CD14-positive monocyte (primary cell): ENCODE results near the gene CCR4. TPM values are rescaled to one million over a fixed set of nuclear protein-coding genes. Genes with fewer than 3 reads are reported as not detected.

ENCODE experiments used
- DNase-seq, 3 donors: peaks; one replicate each; pipeline ENCODE4 v3.0.0-alpha.2; 2011 to 2022
- H2AFZ ChIP-seq: 2 replicates; pipeline ENCODE4 v1.6.0; 2012; ENCODE audit warnings: mild to moderate bottlenecking, low read depth, low read length, inconsistent platforms; ENCODE audit not compliant: insufficient read depth, poor library complexity, severe bottlenecking
- H3K27ac ChIP-seq, 2 donors: 1 replicate in 1 of 2; 2 replicates in 1 of 2; pipeline ENCODE4 v1.5.1; 2012 to 2013; ENCODE audit warnings: low read length in 2 of 2, control low read depth in 1 of 2, inconsistent platforms in 1 of 2, low read depth in 1 of 2, mild to moderate bottlenecking in 1 of 2
- H3K27me3 ChIP-seq, 2 donors: one replicate each; pipeline versions ENCODE4 v1.6.0 to v1.6.1; 2011 to 2013; ENCODE audit warnings: low read length in 2 of 2; ENCODE audit not compliant: control insufficient read depth in 2 of 2, insufficient read depth in 2 of 2
- H3K36me3 ChIP-seq, 2 donors: replicated peaks in 1 of 2; 1 replicate in 1 of 2; 2 replicates in 1 of 2; pipeline versions ENCODE4 v1.5.1 to v1.6.1; 2012 to 2013; ENCODE audit warnings: low read length in 2 of 2, control low read depth in 1 of 2, inconsistent platforms in 1 of 2, mild to moderate bottlenecking in 1 of 2; ENCODE audit not compliant: insufficient read depth in 2 of 2, control insufficient read depth in 1 of 2
- H3K4me1 ChIP-seq, 2 donors: 1 replicate in 1 of 2; 2 replicates in 1 of 2; pipeline versions ENCODE4 v1.5.1 to v1.6.1; 2012 to 2013; ENCODE audit warnings: low read length in 2 of 2, control low read depth in 1 of 2, inconsistent platforms in 1 of 2, mild to moderate bottlenecking in 1 of 2, moderate library complexity in 1 of 2; ENCODE audit not compliant: insufficient read depth in 2 of 2, control insufficient read depth in 1 of 2
- H3K4me2 ChIP-seq: replicated peaks from 2 replicates; pipeline ENCODE3; 2012; ENCODE audit warnings: low read length, moderate library complexity, mild to moderate bottlenecking; ENCODE audit not compliant: poor library complexity, severe bottlenecking; ENCODE audit errors: extremely low read depth
- H3K4me3 ChIP-seq, 3 experiments: fragments of 200-600 bp in 1 of 3; sonication (generic) in 1 of 3; replicated peaks in 1 of 3; 1 replicate in 2 of 3; 2 replicates in 1 of 3; pipeline ENCODE4 v1.5.1; 2011 to 2013; ENCODE audit warnings: low read length in 3 of 3, mild to moderate bottlenecking in 3 of 3, control low read depth in 2 of 3, low read depth in 2 of 3, inconsistent platforms in 1 of 3, moderate library complexity in 1 of 3
- H3K79me2 ChIP-seq: 2 replicates; pipeline ENCODE4 v1.6.0; 2012; ENCODE audit warnings: mild to moderate bottlenecking, control low read depth, inconsistent platforms, low read length, moderate library complexity; ENCODE audit not compliant: insufficient read depth
- H3K9ac ChIP-seq: 2 replicates; pipeline ENCODE4 v1.6.0; 2017; ENCODE audit warnings: low read length, mild to moderate bottlenecking; ENCODE audit not compliant: insufficient read depth, poor library complexity, severe bottlenecking
- H3K9me3 ChIP-seq, 2 donors: replicated peaks in 1 of 2; 1 replicate in 1 of 2; 2 replicates in 1 of 2; pipeline versions ENCODE4 v1.5.1 to v1.6.1; 2012 to 2013; ENCODE audit warnings: low read length in 2 of 2, control low read depth in 1 of 2; ENCODE audit not compliant: control insufficient read depth in 1 of 2, insufficient read depth in 1 of 2
- H4K20me1 ChIP-seq: 2 replicates; pipeline ENCODE4 v1.6.0; 2012; ENCODE audit warnings: mild to moderate bottlenecking, low read length, control low read depth, moderate library complexity; ENCODE audit not compliant: insufficient read depth
- H3K27ac Mint-ChIP-seq, 7 donors: one replicate each; pipeline ENCODE4 v1.8.0; 2020; ENCODE audit warnings: mild to moderate bottlenecking in 7 of 7, mixed read lengths in 7 of 7, moderate library complexity in 6 of 7, inconsistent platforms in 2 of 7
- H3K27me3 Mint-ChIP-seq, 3 donors: one replicate each; pipeline ENCODE4 v1.8.0; 2021 to 2022; ENCODE audit warnings: low read depth in 3 of 3, mild to moderate bottlenecking in 3 of 3, mixed read lengths in 3 of 3, moderate library complexity in 3 of 3, inconsistent platforms in 1 of 3
- H3K36me3 Mint-ChIP-seq, 2 donors: one replicate each; pipeline ENCODE4 v1.8.0; 2020; ENCODE audit warnings: mixed read lengths in 2 of 2, inconsistent platforms in 1 of 2, mild to moderate bottlenecking in 1 of 2
- H3K4me1 Mint-ChIP-seq: one replicate; pipeline ENCODE4 v1.8.0; 2020; ENCODE audit warnings: mild to moderate bottlenecking, mixed read lengths
- H3K4me3 Mint-ChIP-seq, 2 donors: one replicate each; pipeline ENCODE4 v1.8.0; 2020; ENCODE audit warnings: mild to moderate bottlenecking in 2 of 2, mixed read lengths in 2 of 2, moderate library complexity in 1 of 2
- H3K9me3 Mint-ChIP-seq, 7 donors: one replicate each; pipeline ENCODE4 v1.8.0; 2020 to 2022; ENCODE audit warnings: mixed read lengths in 7 of 7, mild to moderate bottlenecking in 6 of 7, moderate library complexity in 6 of 7, inconsistent platforms in 2 of 7
- WGBS: methylation state at CpG from one replicate; pipeline ENCODE4 v1.1.5; 2013; ENCODE audit warnings: missing lambda C conversion rate; ENCODE audit not compliant: insufficient coverage; 5-methylcytosine and 5-hydroxymethylcytosine counted together
- intact Hi-C, 2 donors: fragments of 100-400 bp; cut with micrococcal nuclease; formaldehyde crosslinking; loops; one replicate each; pipeline versions ENCODE4 v1.15.0 to v1.15.1; 2023
- polyA plus RNA-seq, 3 donors: library from polyadenylated mRNA; depleted of rRNA in 1 of 3; unstranded in 2 of 3; stranded (reverse) in 1 of 3; fragments of 300-500 nt in 2 of 3; fragments of >200 nt in 1 of 3; fragmentation: Illumina TruSeq in 2 of 3; gene quantifications; 1 replicate in 2 of 3; 2 replicates in 1 of 3; pipeline ENCODE4 v1.2.3, GENCODE V29; 2012 to 2021
- TF ChIP-seq, protein P1 (sequence below): fragments of 200-600 bp; IDR thresholded peaks from one replicate; pipeline ENCODE4 v1.8.0; 2022; ENCODE audit warnings: antibody characterized with exemption, mild to moderate bottlenecking

The CCR4 gene
- polyA plus RNA-seq, 3 donors = 0.04 TPM; not detected in 2

DNA sequence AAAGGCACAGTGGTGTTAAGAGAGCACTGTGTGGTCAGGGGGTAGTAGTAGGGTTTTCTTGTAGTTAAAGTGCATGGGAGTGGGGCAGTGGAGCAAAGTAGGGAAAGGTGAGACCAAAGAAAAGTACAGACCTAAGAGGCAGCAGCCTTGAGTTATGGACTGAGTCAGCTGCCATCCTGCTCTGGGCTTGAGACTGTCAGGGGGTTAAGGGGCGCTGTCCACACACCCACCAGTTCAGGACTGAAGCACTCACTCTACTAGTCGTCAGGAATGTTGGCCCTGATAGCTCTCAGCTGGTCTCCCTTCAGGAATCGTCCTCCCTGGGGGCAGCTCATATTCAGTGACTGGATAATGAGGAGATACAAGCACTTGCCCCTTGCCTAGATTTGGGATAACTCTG lies 7.9 kb downstream of the CCR4 start:
- Histone ChIP-seq H3K36me3 (no peaks in the 10 kb centered on the region), H4K20me1 (no peaks in the 10 kb centered on the region), H3K79me2 (no peaks in the 10 kb centered on the region), H3K9me3 (no peaks in the 10 kb centered on the region), H3K9ac (no peak overlapping the region), H3K4me3 (no peak overlapping the region), H2AFZ (no peak overlapping the region), H3K4me1 (no peaks in the 10 kb centered on the region), H3K27ac (no peak overlapping the region), H3K4me2 (no peak overlapping the region), H3K27me3 (no peaks in the 10 kb centered on the region)
- H3K36me3 Mint-ChIP-seq = no peaks in the 10 kb centered on the region
- intact Hi-C loops = no loop called here
- no peak for DNase-seq
- H3K27me3 Mint-ChIP-seq = peaks cover 0 to 6% (median 2%) of the 10 kb centered on the region in 3 donors
- H3K27ac Mint-ChIP-seq = no peak overlapping the region
- no peaks in the 10 kb centered on the region for H3K4me1 Mint-ChIP-seq
- H3K4me3 Mint-ChIP-seq = no peak overlapping the region
- 100% methylated on average over 3 of the region's 3 CpGs for WGBS
- peaks cover 0 to 3% (median 0%) of the 10 kb centered on the region in 7 donors for H3K9me3 Mint-ChIP-seq
- TF ChIP-seq, protein P1, sequence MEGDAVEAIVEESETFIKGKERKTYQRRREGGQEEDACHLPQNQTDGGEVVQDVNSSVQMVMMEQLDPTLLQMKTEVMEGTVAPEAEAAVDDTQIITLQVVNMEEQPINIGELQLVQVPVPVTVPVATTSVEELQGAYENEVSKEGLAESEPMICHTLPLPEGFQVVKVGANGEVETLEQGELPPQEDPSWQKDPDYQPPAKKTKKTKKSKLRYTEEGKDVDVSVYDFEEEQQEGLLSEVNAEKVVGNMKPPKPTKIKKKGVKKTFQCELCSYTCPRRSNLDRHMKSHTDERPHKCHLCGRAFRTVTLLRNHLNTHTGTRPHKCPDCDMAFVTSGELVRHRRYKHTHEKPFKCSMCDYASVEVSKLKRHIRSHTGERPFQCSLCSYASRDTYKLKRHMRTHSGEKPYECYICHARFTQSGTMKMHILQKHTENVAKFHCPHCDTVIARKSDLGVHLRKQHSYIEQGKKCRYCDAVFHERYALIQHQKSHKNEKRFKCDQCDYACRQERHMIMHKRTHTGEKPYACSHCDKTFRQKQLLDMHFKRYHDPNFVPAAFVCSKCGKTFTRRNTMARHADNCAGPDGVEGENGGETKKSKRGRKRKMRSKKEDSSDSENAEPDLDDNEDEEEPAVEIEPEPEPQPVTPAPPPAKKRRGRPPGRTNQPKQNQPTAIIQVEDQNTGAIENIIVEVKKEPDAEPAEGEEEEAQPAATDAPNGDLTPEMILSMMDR = no peak

- no peaks in the 10 kb centered on the region for H3K79me2 ChIP-seq
- intact Hi-C loops = no loop called here
- H3K4me2 ChIP-seq = no peak overlapping the region
- H2AFZ ChIP-seq = no peak overlapping the region
- no peak overlapping the region for H3K9ac ChIP-seq
- no peaks in the 10 kb centered on the region for H3K4me1 ChIP-seq
- H3K27me3 ChIP-seq = no peaks in the 10 kb centered on the region
- no peaks in the 10 kb centered on the region for H3K4me1 Mint-ChIP-seq
- H3K36me3 ChIP-seq = no peaks in the 10 kb centered on the region
- WGBS = 95% methylated on average over 2 of the region's 4 CpGs
- no peak overlapping the region for H3K27ac ChIP-seq
- H3K4me3 ChIP-seq = no peak overlapping the region
- no peaks in the 10 kb centered on the region for H4K20me1 ChIP-seq
- no peak for DNase-seq
- no peak overlapping the region for H3K4me3 Mint-ChIP-seq
- peak overlapping the region in 1 of 7 donors; percentile 3 for H3K27ac Mint-ChIP-seq
- peaks cover 2 to 3% of the 10 kb centered on the region in 2 donors for H3K9me3 ChIP-seq
- peaks cover 0 to 6% (median 5%) of the 10 kb centered on the region in 3 donors for H3K27me3 Mint-ChIP-seq
- no peaks in the 10 kb centered on the region for H3K36me3 Mint-ChIP-seq
- TF ChIP-seq, protein P1 = no peak
- H3K9me3 Mint-ChIP-seq = peaks cover 4 to 14% (median 11%) of the 10 kb centered on the region in 7 donors
These were observed 9.1 kb downstream of the CCR4 start for GRCh38 chr3:32960404-32961170.
